ENCODE results near the gene SRI.
"Not testable (repeated sequence)": the region's sequence is repeated elsewhere in the genome, so short reads cannot be mapped to it uniquely, and the experiment has no call there.

SRI gene

DNA sequence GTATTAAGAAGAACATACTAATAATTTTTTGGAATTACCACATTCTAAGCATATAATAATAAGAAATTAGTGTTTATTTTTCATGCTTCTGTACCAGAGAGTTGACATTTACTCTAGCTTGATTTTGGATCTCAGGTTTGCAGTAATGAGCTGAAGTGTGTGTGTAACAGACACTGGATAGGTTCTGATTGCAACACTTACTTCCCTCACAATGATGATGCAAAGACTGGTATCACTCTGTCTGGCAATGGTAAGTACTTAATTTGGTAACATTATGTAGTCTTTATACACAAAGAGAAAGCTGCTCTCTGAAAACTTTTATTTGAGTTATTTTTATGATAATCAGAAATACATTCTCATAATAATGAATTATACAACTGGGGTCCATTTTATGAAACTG lies 54.1 kb downstream of the SRI start:
- no peak for DNase-seq (ENCODE audit: low read depth, low spot score)
- CTCF ChIA-PET = no interaction called here
- TF ChIP-seq, protein P1, sequence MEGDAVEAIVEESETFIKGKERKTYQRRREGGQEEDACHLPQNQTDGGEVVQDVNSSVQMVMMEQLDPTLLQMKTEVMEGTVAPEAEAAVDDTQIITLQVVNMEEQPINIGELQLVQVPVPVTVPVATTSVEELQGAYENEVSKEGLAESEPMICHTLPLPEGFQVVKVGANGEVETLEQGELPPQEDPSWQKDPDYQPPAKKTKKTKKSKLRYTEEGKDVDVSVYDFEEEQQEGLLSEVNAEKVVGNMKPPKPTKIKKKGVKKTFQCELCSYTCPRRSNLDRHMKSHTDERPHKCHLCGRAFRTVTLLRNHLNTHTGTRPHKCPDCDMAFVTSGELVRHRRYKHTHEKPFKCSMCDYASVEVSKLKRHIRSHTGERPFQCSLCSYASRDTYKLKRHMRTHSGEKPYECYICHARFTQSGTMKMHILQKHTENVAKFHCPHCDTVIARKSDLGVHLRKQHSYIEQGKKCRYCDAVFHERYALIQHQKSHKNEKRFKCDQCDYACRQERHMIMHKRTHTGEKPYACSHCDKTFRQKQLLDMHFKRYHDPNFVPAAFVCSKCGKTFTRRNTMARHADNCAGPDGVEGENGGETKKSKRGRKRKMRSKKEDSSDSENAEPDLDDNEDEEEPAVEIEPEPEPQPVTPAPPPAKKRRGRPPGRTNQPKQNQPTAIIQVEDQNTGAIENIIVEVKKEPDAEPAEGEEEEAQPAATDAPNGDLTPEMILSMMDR (IDR thresholded peaks at IDR 0.05; ENCODE audit: insufficient read depth, low read length, missing control alignments) = no peak
- no peak overlapping the region for H3K4me3 ChIP-seq (ENCODE audit: low read depth, low read length)
- POLR2A ChIA-PET = no interaction called here

DNA sequence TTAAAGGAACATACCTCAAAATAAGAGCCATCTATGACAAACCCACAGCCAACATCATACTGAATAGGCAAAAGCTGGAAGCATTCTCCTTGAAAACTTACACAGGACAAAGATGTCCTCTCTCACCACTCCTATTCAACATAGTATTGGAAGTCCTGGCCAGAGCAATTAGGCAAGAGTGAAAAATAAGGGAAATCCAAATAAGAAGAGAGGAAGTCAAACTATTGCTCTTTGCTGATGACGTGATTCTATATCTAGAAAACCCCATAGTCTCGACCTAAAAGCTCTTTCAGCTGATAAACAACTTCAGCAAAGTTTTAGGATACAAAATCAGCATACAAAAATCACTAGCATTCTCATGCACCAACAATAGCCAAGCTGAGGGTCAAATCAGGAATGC lies 60.1 kb downstream of the SRI start:
- DNase-seq (ENCODE audit: low read depth, low spot score); POLR2A ChIA-PET; H3K4me3 ChIP-seq (ENCODE audit: low read depth, low read length): not testable (repeated sequence)
- CTCF ChIA-PET = interaction anchor here (1.2 kb wide), 1 partner anchor 10 kb away, joined by 4 read pairs; no protein-coding TSS in a partner anchor

DNA sequence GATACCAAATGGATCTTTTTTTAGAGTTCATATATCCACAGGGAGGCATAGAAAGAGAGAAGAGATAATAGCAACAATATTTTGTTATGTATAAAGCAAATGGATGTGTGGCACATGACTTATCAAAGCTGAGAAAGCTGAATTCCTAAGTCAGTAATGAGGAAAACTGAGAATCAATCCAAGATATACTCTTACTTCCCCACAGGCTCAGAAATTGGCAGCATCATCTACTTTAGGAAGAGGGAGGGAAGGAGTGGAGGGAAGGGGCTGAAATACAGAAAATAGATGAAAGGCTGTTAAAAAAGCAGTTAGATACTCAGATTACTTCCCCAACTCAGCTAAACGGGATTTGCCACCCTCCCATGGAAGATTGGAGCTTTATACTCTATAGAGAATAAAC lies 63.5 kb downstream of the SRI start:
- TF ChIP-seq, protein P1 (IDR thresholded peaks at IDR 0.05; ENCODE audit: insufficient read depth, low read length, missing control alignments) = no peak
- POLR2A ChIA-PET = no interaction called here
- DNase-seq (ENCODE audit: low read depth, low spot score) = no peak
- H3K4me3 ChIP-seq (ENCODE audit: low read depth, low read length) = no peak overlapping the region
- CTCF ChIA-PET = no interaction called here

DNA sequence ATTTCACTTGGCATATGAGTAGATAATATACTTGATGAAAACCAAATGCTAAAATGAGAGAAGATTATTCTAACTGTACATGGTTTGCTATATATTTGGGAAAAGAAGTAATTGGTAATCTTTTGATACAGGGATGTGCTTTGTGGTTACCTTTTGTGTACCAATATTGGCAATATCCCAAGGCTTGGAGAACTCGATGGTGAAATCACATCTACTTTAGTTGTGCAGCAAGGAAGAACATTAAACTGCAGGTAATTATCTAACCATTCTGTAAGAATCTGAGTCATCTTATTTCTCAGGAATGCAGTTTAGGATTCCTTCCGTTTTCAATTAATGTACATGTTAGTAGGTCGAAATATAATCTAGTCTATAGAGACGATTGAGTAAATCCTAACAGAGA lies 64.1 kb downstream of the SRI start:
- no peak overlapping the region for H3K4me3 ChIP-seq (ENCODE audit: low read depth, low read length)
- POLR2A ChIA-PET = no interaction called here
- TF ChIP-seq, protein P1 (IDR thresholded peaks at IDR 0.05; ENCODE audit: insufficient read depth, low read length, missing control alignments) = no peak
- CTCF ChIA-PET = no interaction called here
- DNase-seq (ENCODE audit: low read depth, low spot score) = no peak
